Upper lobe of right lung (tissue), 1 donor: ENCODE measurements around the gene RCOR2. TPM values are rescaled to one million over a fixed set of nuclear protein-coding genes. Genes with fewer than 3 reads are reported as not detected.

Experiments
- ATAC-seq: fragments of 200-7000 bp; cut with Tn5 transposase; one replicate; pipeline ENCODE4 v1.9.1; 2020; ENCODE audit warnings: mild to moderate bottlenecking, moderate library complexity
- DNase-seq: peaks from one replicate; pipeline ENCODE4 v3.0.0-alpha.2; 2020
- H3K27ac ChIP-seq: fragments of 200-600 bp; one replicate; pipeline ENCODE4 v1.8.0; 2022
- H3K27me3 ChIP-seq: fragments of 200-600 bp; one replicate; pipeline ENCODE4 v1.8.0; 2022; ENCODE audit warnings: mild to moderate bottlenecking
- H3K36me3 ChIP-seq: fragments of 200-600 bp; one replicate; pipeline ENCODE4 v1.8.0; 2022
- H3K4me1 ChIP-seq: fragments of 200-600 bp; one replicate; pipeline ENCODE4 v1.8.0; 2022
- H3K4me3 ChIP-seq: fragments of 200-600 bp; one replicate; pipeline ENCODE4 v1.8.0; 2022; ENCODE audit warnings: mild to moderate bottlenecking
- H3K9me3 ChIP-seq: fragments of 200-600 bp; one replicate; pipeline ENCODE4 v1.8.0; 2022
- intact Hi-C: fragments of 100-400 bp; cut with DNase I; formaldehyde crosslinking; loops from one replicate; pipeline ENCODE4 v1.11.0; 2022
- total RNA-seq: library from RNA; stranded (reverse); fragmentation: NEBNext Ultra II Directional; extraction: Animal tissue kit (Norgen Biotek cat#: 25700); gene quantifications from one replicate; pipeline ENCODE4 v1.2.1, GENCODE V29; 2021
- TF ChIP-seq, protein P1 (sequence below): fragments of 200-600 bp; IDR thresholded peaks from one replicate; pipeline ENCODE4 v1.8.0; 2022; ENCODE audit warnings: antibody characterized with exemption
- donor health status: DM: no; HTN: yes; CAD: no; lungs with severe emphysema.

Gene RCOR2
- total RNA-seq, 1 donor from 2014 or later: 0.69 TPM

DNA sequence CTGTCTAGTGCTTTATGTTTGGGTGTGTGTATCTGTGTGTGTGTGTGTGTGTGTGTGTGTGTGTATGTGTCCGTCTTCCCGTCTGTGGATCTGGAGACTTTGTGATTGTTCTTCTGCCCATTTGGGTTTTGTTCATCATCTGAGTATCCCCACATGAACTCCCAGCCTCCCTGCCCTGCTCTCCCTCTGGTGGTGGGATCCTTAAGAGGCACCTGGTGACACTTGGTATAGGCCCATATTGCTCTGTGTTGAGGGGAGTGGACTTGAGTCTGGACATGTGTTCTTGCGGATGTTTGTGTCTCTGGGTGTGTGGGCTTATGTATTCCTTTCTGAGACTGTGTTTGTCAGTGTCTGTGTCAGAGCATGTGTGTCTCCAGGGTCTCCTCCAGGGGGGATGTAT lies 15.3 kb downstream of the RCOR2 start:
- Histone ChIP-seq H3K36me3 (peaks cover 95% of the 10 kb centered on the region), H3K27ac (no peak overlapping the region)
- TF ChIP-seq, protein P1, sequence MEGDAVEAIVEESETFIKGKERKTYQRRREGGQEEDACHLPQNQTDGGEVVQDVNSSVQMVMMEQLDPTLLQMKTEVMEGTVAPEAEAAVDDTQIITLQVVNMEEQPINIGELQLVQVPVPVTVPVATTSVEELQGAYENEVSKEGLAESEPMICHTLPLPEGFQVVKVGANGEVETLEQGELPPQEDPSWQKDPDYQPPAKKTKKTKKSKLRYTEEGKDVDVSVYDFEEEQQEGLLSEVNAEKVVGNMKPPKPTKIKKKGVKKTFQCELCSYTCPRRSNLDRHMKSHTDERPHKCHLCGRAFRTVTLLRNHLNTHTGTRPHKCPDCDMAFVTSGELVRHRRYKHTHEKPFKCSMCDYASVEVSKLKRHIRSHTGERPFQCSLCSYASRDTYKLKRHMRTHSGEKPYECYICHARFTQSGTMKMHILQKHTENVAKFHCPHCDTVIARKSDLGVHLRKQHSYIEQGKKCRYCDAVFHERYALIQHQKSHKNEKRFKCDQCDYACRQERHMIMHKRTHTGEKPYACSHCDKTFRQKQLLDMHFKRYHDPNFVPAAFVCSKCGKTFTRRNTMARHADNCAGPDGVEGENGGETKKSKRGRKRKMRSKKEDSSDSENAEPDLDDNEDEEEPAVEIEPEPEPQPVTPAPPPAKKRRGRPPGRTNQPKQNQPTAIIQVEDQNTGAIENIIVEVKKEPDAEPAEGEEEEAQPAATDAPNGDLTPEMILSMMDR: peak; percentile 11

GRCh38 chr11:63897459-63898146 lies 19.4 kb downstream of the RCOR2 start:
- H3K27ac ChIP-seq: no peak overlapping the region
- ATAC-seq: no peak
- intact Hi-C loops: no loop called here
- no peaks in the 10 kb centered on the region for H3K27me3 ChIP-seq
- H3K4me3 ChIP-seq: no peak overlapping the region
- peaks cover 74% of the 10 kb centered on the region for H3K36me3 ChIP-seq
- no peaks in the 10 kb centered on the region for H3K9me3 ChIP-seq
- peaks cover 10% of the 10 kb centered on the region for H3K4me1 ChIP-seq
- DNase-seq: no peak
- TF ChIP-seq, protein P1: no peak

More for the DNA sequence above, 15.3 kb downstream of the RCOR2 start:
- intact Hi-C loops: no loop called here
- ATAC-seq (peak; percentile 5), DNase-seq (no peak)
- Histone ChIP-seq H3K27me3 (no peaks in the 10 kb centered on the region), H3K4me1 (peaks cover 4% of the 10 kb centered on the region), H3K9me3 (no peaks in the 10 kb centered on the region), H3K4me3 (no peak overlapping the region)

GRCh38 chr11:63896071-63896470 lies 20.9 kb downstream of the RCOR2 start:
- no peak for DNase-seq
- Histone ChIP-seq H3K4me3 (no peak overlapping the region), H3K36me3 (peaks cover 67% of the 10 kb centered on the region), H3K4me1 (peaks cover 10% of the 10 kb centered on the region), H3K9me3 (no peaks in the 10 kb centered on the region), H3K27me3 (no peaks in the 10 kb centered on the region), H3K27ac (no peak overlapping the region)
- intact Hi-C loops: no loop called here
- TF ChIP-seq, protein P1: no peak
- peak; percentile 72 for ATAC-seq

GRCh38 chr11:63893355-63893754 lies 23.6 kb downstream of the RCOR2 start:
- TF ChIP-seq, protein P1: no peak
- Histone ChIP-seq H3K4me3 (no peak overlapping the region), H3K27me3 (no peaks in the 10 kb centered on the region), H3K27ac (no peak overlapping the region), H3K36me3 (peaks cover 40% of the 10 kb centered on the region), H3K9me3 (no peaks in the 10 kb centered on the region), H3K4me1 (peaks cover 29% of the 10 kb centered on the region)
- intact Hi-C loops: no loop called here
- DNase-seq: no peak
- ATAC-seq: no peak

GRCh38 chr11:63892228-63892627 lies 24.7 kb downstream of the RCOR2 start:
- DNase-seq: no peak
- H3K9me3 ChIP-seq: no peaks in the 10 kb centered on the region
- H3K4me1 ChIP-seq: peaks cover 41% of the 10 kb centered on the region
- TF ChIP-seq, protein P1: no peak
- no peak overlapping the region for H3K27ac ChIP-seq
- no peaks in the 10 kb centered on the region for H3K27me3 ChIP-seq
- no peak overlapping the region for H3K4me3 ChIP-seq
- no peak for ATAC-seq
- peaks cover 30% of the 10 kb centered on the region for H3K36me3 ChIP-seq
- intact Hi-C loops: no loop called here
